Putamen (tissue), 1 donor: ENCODE measurements around the gene COL8A2.

Source experiments
- DNase-seq: peaks from one replicate; pipeline ENCODE4 v3.0.0-alpha.2; 2016; ENCODE audit warnings: low spot score

The COL8A2 gene

DNA sequence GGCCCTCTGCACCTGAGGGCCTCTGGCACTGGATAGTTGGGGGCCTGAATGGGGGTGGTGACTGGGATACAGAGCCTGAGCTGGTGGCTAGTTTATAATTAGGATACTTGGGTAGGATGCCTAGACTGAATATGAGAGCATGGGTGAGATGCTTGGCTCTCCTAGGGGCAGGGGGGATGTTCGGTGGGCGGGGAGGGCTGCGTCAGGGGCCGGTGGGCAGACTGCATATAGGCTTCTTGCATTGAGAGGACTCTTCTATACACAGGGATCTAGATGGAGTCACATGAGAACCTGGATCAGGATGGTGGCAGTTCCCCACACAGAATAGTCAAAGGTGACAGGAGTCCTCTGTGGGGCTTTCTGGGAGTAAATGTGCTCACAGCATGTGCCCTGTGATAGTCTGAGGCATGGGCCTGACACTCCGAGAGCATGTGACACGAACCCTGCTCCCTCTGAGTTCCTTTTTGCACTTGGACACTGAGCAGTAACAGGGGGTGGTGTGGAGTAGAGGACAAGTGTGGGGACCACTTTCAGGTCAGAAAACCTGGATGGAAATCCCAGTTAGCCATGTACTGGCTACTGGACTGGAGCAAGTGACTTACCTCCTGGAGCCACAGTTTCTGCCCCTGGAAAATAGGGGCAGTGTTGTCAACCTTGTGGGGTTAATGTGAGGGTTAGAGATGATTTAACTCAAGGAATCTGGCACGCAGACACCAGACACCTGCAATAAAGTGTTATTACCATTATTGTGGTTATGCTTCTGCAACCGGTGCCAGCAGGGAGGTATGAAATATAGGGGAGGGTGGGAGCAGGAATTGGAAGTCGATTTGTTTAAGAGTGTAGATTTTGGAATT, 33.2 kb upstream of the COL8A2 start:
- DNase-seq: no peak

DNA sequence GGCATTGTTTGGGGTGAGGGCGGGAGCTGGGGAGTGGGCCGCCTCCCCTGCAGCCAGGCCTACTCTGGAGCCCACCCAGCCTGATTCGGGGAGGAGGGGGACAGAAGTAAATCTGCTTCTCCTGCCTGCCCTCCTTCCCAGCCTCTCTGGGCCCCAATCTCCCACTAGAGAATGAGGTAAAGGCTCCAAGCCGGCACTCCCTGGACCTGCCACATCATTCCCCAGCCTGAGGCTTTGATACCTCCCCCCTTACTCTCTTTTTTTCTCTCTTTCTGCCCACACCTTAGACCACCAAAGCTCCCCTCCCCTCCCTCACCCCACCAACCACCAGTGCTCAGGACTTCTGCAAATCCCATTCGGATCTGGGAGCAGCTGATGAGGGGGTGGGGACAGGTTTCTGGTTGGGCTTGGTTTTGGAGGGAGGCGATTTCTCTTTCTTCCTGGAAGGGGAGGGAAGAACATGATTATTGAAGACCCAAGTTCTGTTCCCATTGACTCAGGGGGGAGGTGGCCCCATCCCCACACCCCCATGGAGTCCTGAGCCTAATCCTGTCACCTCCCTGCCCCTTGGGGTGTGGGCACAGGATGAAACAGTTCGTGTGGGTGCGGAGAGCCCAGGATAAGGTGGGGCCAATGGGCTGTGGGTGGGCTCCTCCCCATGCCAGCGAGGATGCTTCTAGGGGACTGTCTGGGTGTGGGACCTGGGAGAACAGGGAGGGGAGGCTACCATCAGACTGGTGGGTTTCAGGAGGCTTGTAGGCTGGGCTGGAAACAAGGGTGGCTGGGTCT, 32.3 kb upstream of the COL8A2 start:
- DNase-seq: no peak

DNA sequence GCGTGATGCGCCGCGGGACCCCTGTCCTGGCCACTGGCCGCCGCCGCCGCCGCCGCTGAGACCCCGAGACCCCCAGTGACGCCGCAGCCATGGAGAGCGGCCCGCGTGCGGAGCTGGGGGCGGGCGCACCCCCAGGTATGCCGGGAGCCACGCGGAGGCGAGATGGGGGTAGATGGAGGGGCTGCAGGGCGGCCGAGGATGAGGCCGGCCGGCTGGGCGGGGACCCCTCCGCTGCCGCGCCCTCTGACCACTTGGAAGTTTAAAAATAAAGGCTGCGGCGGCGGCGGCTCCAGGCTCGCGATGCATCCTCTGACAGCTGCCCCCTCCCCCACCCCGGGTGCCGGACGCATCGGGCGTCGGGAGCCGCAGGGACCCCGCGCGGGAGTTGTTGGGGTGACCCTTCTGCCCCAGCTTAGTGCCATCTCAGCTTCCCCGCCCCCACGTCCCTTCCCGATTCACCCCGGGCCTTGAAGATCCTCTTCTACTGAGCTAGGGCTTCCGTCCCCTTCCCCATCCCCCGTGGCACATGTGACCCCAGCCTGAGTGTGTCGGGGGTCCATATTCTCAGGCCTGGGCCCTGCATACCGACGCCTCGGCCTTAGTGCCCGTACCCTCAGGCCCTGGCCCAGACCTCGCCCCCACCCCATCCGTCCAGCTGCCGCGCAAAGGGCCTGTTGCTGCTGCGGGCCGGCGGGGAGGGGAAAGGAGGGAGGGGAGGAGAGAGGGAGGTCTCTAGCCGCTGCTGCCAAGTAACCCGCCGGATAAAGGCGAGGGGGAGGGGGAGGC, 31.5 kb upstream of the COL8A2 start:
- DNase-seq: peak; percentile 87

- DNase-seq: peak; percentile 88
Measured at GRCh38 chr1:36155408-36156328, 30.6 kb upstream of the COL8A2 start, which contains the start of gene MAP7D1. TSS of gene MAP7D1 (plus strand) at chr1:36156160. CDS start at chr1:36156418, 258 bp downstream.

DNA sequence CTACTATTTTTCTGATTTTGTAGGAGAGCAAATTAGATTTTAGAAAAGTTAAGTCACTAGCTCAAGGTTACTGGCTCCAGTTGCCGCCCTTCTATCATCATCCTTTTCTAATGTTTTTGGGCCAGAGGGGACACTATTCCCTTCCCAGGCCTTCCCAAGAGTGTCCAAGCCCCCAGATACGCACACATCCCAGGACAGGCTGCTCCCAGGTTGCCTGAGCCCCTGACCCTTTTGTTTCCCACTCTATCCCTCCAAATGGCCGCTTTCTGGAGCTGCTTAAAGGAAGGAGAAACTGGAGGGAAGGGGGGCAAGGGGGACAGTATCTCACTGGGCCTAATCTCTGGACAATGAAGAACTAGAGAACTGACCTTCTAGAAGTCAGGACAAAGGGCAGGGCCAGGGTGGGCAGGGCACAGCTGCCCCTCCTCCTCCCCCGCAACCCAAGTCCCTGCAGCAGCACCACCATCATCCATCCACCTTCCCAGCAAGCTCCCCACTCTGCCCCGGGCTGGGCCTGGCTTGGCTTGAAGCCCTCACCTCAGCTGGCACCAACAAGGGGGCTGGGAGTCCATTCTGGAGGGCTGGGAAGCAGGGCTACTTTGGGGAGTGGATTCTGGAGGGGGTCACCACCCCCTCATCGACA, 29.9 kb upstream of the COL8A2 start:
- DNase-seq: no peak

DNA sequence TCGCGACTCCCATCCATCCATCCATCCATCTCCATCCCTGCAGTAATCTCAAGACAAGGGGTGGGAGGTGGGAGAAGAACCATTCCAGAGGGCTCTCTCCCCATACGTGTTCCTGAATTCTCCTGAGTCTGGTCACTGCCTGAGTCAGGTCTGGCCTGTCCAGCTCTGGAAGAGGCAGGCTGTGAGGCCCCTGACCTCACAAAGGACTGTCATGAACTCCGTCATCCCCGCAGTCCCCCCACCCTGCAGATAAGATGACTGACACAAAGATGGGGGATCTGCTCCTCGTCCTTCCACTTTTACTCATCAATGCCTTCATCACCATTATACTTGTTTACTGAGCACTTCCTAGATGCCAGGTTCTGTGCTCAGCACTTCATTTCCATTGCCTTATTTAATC, 29.3 kb upstream of the COL8A2 start:
- no peak for DNase-seq

DNA sequence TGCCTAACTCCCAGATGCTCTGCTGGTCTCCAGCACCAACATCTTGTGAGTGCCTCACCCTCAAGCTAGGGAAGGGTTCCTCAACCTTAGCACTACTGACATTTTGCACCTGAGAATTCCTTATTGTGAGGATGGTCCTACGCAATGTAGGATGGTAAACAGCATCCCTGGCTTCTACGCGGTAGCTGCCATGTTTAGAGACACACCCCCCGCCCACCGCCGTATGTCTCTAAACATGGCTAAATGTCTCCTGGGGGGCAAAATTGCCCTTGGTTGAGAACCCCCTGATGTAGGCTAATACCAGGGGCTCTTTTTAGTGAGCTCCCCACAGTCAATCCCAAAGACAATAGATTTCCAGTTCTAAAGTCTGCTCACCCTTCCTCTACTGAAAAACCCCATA, 28.5 kb upstream of the COL8A2 start:
- DNase-seq: no peak

DNA sequence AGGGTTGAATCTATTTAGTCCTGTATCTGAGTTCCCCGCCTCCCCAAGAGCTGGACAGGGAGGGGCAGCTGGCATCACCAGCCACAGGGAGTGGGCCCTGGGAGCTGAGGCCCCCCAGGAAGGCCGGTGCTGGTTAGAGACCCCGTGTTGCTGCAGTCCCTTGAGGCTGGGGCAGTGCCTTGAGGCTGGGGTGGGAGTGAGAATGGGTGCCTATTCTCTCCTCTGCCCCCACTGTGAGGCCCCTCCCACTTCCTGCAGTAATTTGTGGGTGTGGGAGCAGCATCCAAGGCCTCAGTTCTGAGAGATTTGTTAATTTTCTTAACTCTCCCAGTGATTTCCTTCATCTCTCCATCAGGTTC, 26.8 kb upstream of the COL8A2 start:
- DNase-seq: no peak

DNA sequence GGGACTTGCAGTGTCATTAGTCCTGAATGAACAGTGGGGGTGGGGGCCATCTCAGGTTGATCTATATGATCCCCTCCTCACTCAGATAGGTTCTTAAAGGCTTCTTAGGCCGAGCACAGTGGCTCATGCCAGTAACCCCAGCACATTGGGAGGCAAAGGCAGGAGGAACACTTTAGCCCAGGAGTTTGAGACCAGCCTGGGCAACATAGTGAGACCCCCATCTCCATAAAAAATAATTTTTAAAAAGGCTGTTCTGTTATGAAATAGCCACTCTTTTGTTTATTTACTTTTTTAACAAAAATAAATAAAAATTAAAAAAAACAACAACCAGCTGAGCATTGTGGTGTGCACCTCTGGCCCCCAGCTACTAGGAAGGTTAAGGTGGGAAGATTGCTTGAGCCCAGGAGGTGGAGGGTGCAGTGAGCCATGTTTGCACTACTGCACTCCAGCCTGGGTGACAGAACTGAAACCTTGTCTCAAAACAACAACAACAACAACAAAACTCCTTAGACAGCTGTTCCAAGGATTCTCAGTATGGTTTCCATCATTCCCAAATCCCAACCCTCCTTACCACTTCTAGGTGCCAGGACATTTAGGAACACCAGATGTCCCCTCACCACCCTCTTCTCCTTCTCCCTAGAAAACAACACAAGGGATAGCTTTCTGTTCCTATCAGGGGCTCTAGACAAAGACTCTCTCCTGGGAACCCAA, 26.3 kb upstream of the COL8A2 start:
- no peak for DNase-seq

- DNase-seq: peak; percentile 75
Measured at GRCh38 chr1:36150296-36151133, 25.5 kb upstream of the COL8A2 start.

DNA sequence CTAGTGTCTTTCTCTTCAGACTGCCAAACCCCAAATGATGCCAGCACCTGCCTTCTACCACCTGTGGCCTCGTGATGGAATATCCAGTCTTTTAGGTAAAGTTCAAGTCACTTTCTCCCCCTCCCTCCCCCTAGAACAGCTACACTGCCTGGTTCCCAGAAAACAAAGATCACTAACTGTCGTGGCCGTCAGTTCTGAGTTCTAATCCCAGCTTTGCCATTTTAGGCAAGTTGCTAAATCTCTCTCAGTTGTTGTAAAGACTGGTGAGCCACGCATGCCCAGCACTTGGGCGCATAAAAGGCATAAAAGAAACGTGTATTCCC, 24.9 kb upstream of the COL8A2 start:
- DNase-seq: no peak

DNA sequence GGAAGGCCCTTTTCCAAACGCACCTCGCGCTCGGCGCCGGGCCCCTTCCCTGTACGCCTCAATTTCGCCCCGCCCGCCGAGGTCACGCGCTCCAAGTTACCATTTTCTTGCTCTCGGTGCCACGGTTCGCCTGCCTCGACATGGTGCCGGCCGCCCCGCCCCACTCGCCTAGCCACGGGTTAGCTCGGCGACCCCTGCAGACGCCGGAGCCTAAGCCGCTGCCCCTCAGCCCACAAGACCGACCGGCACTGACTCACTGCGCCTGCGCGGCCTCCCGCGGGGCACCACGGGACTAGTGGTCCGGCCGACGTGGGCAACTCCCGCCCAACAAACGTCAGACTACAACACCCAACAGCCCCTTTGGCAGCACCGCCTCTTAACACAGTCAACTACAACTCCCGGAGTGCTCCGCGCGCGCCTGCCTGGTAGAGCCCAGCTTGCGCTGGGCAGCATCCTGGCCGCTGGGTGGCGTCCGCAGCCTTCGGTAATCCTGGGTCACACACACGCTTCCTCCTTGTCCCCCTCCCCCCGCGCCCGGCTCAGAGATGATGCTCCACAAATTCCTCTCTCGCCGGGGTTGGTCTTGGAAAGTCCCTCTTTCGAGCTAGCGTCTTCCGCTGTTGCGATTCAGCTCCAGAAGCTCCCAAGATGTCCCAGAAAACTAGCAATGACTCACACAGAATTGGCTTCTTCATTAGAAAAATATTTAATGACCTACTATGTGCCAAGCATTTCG, 24.4 kb upstream of the COL8A2 start, which contains the start of gene TRAPPC3:
TSS of gene TRAPPC3 (minus strand) at position 250 of the 736 bp plus-strand sequence. CDS start at position 142, 108 bp downstream.
- peak; percentile 100 for DNase-seq

DNA sequence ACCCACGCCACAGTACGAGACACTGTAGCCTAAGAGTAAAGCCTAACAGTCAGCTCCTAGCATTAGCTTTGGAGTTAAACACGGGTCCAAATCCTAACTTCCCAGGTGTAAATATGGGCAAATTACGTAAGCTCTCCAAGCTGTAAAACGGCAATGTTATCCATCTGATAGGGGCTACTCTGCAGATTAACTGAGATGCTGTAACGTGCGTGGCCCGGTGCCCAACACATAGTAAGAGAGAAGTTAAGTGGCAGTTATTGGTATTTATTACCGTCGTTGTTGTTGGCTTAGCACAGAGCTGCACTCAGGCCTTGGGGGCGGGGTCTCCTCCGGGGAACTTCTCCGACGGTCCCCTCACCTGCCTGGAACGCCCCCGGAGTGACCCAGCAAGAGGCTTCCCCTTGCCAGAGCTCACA, 23.8 kb upstream of the COL8A2 start:
- DNase-seq: no peak

DNA sequence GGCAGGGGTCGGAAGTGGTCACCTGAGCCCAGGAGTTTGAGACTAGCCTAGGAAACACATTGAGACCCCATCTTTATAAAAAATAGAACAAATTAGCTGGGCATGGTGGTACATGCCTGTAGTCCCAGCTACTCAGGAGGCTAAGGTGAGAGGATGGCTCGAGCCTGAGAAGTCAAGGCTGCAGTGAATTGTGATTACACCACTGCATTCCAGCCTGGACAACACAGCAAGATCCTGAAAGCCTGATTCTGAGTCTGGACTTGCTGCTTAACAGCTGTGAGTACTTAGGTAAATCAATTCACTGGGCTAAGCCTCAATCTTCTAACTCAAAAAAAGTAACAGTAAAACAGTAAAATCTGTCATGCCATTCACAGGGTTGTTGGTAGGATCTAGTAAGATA, 19.4 kb upstream of the COL8A2 start:
- no peak for DNase-seq

DNA sequence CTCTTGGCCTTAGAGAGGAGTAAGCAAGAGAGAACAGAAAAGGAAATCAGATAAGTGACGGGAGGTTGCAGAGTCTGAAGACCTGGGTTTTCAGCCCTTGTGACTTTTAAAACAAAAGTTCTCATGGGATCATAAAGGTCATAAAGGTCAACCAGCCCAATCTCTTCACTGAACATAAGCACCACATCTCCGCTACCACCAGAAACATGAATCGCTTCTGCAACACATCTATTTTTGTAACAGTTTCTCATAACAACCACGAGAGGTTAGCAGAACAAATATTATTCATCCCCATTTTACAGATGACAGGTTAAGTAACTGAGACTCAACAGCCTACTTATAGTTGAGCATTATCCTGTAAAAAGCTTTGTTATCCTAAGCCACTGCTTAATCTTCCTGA, 18.4 kb upstream of the COL8A2 start:
- DNase-seq: no peak

DNA sequence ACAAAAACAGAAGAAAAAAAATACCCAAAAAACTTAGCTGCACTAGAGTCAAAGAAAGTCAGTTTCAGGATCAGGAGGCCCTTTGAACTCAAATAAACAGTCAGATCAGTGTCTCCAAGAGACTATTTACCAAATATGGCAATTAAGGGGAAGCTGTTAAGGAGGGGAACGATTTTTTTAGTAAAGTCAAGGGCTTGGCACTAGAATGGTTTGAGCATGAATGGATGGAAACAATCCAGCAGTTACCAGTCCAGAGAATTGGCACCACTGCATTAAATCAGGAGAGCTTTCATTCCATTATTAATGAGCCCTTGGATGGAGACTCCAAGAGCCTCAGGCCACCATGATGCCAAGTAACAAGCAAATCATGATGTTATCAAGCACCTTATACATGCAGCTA, 17.1 kb upstream of the COL8A2 start:
- no peak for DNase-seq

GRCh38 chr1:36139521-36139920, 14.5 kb upstream of the COL8A2 start:
- no peak for DNase-seq

DNA sequence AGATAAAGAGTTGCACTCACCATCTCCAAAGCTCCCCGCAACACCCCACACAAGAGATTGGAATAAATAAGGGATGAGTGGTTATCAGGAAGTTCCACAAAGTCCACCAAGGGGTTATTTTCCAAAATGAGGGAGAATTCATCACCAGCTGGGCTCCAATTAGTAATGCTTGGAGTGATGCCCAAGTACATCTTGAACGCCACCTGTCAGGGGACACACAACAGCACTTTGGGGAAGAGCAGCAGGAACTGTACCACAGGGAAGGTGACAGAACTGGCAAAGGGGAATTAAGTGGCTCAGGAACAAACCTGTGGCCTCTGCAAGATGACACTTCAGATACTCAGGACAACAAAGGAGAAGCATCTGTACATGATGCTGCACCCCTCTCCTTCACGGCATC, 12.8 kb upstream of the COL8A2 start:
- no peak for DNase-seq

- DNase-seq: no peak
Measured at GRCh38 chr1:36137226-36137625, 12.2 kb upstream of the COL8A2 start.
